K562 (cell line): Measurements from ENCODE around the gene EIF1. TPM values are rescaled to one million over a fixed set of nuclear protein-coding genes. Genes with fewer than 3 reads are reported as not detected.
A peak's percentile ranks its signal among the peaks of the same experiment; 100 is the strongest.

Experiments
- ARNT ChIP-seq, 2 experiments: fragments of 450-650 bp; IDR thresholded peaks; 2 replicates each; pipeline ENCODE4 v1.6.1; 2016; ENCODE audit warnings: mild to moderate bottlenecking in 1 of 2
- CBFB ChIP-seq: sonication (generic); formaldehyde crosslinking; IDR thresholded peaks from 2 replicates; pipeline ENCODE4 v1.4.0; 2020; ENCODE audit warnings: mild to moderate bottlenecking, missing genetic modification reagents
- CREB3 ChIP-seq: fragments of 450-650 bp; conservative IDR thresholded peaks from 2 replicates; pipeline ENCODE4 v1.6.1; 2016; ENCODE audit warnings: missing genetic modification characterization, low read depth, mild to moderate bottlenecking, missing compliant biosample characterization, moderate library complexity
- CTBP1 ChIP-seq: fragments of 450-650 bp; IDR thresholded peaks from 2 replicates; pipeline ENCODE4 v1.6.1; 2016; ENCODE audit warnings: borderline replicate concordance
- E2F3 ChIP-seq: fragments of 250-450 bp; sonication (Bioruptor Pico); IDR thresholded peaks from 2 replicates; pipeline ENCODE4 v1.4.0; 2020; ENCODE audit warnings: mild to moderate bottlenecking
- EP400 ChIP-seq: fragments of 450-650 bp; IDR thresholded peaks from 2 replicates; pipeline ENCODE4 v1.6.1; 2017; ENCODE audit warnings: antibody characterized with exemption, mild to moderate bottlenecking, moderate library complexity
- MAZ ChIP-seq, 2 experiments: fragments of 450-650 bp in 1 of 2; sonication (generic) in 1 of 2; formaldehyde crosslinking; IDR thresholded peaks in 1 of 2; conservative IDR thresholded peaks in 1 of 2; 2 replicates each; pipeline versions ENCODE4 v1.4.0 to v1.5.0; 2020; ENCODE audit warnings: mild to moderate bottlenecking in 1 of 2, missing genetic modification reagents in 1 of 2
- NFE2 ChIP-seq: IDR thresholded peaks from 2 replicates; pipeline ENCODE4 v1.6.1; 2014; ENCODE audit warnings: antibody characterized with exemption, low read depth
- NFE2L1 ChIP-seq: fragments of 450-650 bp; IDR thresholded peaks from 2 replicates; pipeline ENCODE4 v1.6.1; 2016; ENCODE audit warnings: missing genetic modification characterization, low read depth, mild to moderate bottlenecking, missing compliant biosample characterization, moderate library complexity, borderline replicate concordance
- POLR3A ChIP-seq: IDR thresholded peaks from 2 replicates; pipeline ENCODE4 v1.6.1; 2011; ENCODE audit warnings: borderline replicate concordance, mild to moderate bottlenecking, moderate library complexity; ENCODE audit not compliant: insufficient read length, insufficient read depth; ENCODE audit errors: extremely low read depth
- RERE ChIP-seq: sonication (generic); formaldehyde crosslinking; IDR thresholded peaks from 2 replicates; pipeline ENCODE4 v1.8.0; 2023; ENCODE audit warnings: missing genetic modification reagents, mild to moderate bottlenecking, borderline replicate concordance
- SNAPC5 ChIP-seq: fragments of 250-450 bp; sonication (Bioruptor Pico); IDR thresholded peaks from 2 replicates; pipeline ENCODE4 v1.8.0; 2021; ENCODE audit warnings: moderate library complexity, mild to moderate bottlenecking, inconsistent platforms
- STAT6 ChIP-seq: sonication (generic); formaldehyde crosslinking; IDR thresholded peaks from 2 replicates; pipeline ENCODE4 v1.8.1; 2023; ENCODE audit warnings: mild to moderate bottlenecking, missing genetic modification reagents
- ZKSCAN1 ChIP-seq: fragments of 150-350 bp; IDR thresholded peaks from 2 replicates; pipeline ENCODE4 v1.6.1; 2016; ENCODE audit warnings: low read depth, low read length
- ZNF232 ChIP-seq: sonication (generic); formaldehyde crosslinking; IDR thresholded peaks from 2 replicates; pipeline ENCODE4 v1.8.0; 2022; ENCODE audit warnings: mild to moderate bottlenecking, missing genetic modification reagents
- ZNF512 ChIP-seq: IDR thresholded peaks from 2 replicates; pipeline ENCODE4 v1.6.1; 2016; ENCODE audit warnings: missing genetic modification characterization, missing compliant biosample characterization
- polyA plus RNA-seq, 8 experiments: library from polyadenylated mRNA; depleted of rRNA in 4 of 8; stranded (reverse) in 5 of 8; unstranded in 3 of 8; fragments of >200 nt; fragmentation: Nextera tagmentation in 2 of 8; fragmentation: Illumina TruSeq in 1 of 8; extraction: Ambion mirVana in 2 of 8; extraction: Trizol in 1 of 8; gene quantifications; 2 replicates each; pipeline versions ENCODE4 v1.2.1 to v1.2.3, GENCODE V29; 2011 to 2014; ENCODE audit warnings: inconsistent platforms in 1 of 8, missing spikeins in 1 of 8
- total RNA-seq, 7 experiments: library from RNA; depleted of rRNA in 6 of 7; stranded (reverse); fragments of >200 nt in 6 of 7; fragmentation: Illumina TruSeq in 2 of 7; extraction: Trizol in 2 of 7; gene quantifications; 2 replicates each; pipeline versions ENCODE4 v1.2.1 to v1.2.3, GENCODE V29; 2011 to 2021; ENCODE audit warnings: low replicate concordance in 1 of 7

Gene EIF1
- total and polyA plus RNA-seq, 9 of the 15 experiments (the other 6 are each of a cell fraction or from before 2014, with no cell fraction given): 67.0 to 1,204 (median 320) TPM

GRCh38 chr17:41678907-41679739, 9.6 kb upstream of the EIF1 start (continued):
- TF ChIP-seq RERE: no peak
- no peak for TF ChIP-seq STAT6 (CRISPR knock-in tag)
- TF ChIP-seq E2F3 (CRISPR knock-in tag): no peak
- no peak for TF ChIP-seq CBFB (CRISPR knock-in tag)
- TF ChIP-seq POLR3A: no peak
- peak in 1 of 2 experiments; percentile 44; a peak in 2 of 4 replicates for TF ChIP-seq ARNT (IDR thresholded peaks at IDR 0.05)
- no peak for TF ChIP-seq SNAPC5 (CRISPR knock-in tag)
- TF ChIP-seq NFE2L1 (tag): no peak
- TF ChIP-seq NFE2: peak; percentile 65
- TF ChIP-seq ZNF512 (tag): no peak
- no peak for TF ChIP-seq ZNF232
- no peak for TF ChIP-seq EP400
- TF ChIP-seq CTBP1: peak; percentile 91; the same call in 1 of the 2 replicates
- TF ChIP-seq MAZ (CRISPR knock-in tag; conservative IDR thresholded peaks at IDR 0.05 in 1 of 2, IDR thresholded peaks at IDR 0.05 in 1 of 2): peak in 1 of 2 experiments; percentile 23; a peak in 1 of 4 replicates
- TF ChIP-seq ZKSCAN1: no peak
- TF ChIP-seq CREB3 (tag): no peak
